ENCODE measurements around the gene COMMD6.

Gene COMMD6

GRCh38 chr13:75491376-75491775 is 46.3 kb downstream of the COMMD6 start:
- TF ChIP-seq CTCF (IDR thresholded peaks at IDR 0.05) = no peak

DNA sequence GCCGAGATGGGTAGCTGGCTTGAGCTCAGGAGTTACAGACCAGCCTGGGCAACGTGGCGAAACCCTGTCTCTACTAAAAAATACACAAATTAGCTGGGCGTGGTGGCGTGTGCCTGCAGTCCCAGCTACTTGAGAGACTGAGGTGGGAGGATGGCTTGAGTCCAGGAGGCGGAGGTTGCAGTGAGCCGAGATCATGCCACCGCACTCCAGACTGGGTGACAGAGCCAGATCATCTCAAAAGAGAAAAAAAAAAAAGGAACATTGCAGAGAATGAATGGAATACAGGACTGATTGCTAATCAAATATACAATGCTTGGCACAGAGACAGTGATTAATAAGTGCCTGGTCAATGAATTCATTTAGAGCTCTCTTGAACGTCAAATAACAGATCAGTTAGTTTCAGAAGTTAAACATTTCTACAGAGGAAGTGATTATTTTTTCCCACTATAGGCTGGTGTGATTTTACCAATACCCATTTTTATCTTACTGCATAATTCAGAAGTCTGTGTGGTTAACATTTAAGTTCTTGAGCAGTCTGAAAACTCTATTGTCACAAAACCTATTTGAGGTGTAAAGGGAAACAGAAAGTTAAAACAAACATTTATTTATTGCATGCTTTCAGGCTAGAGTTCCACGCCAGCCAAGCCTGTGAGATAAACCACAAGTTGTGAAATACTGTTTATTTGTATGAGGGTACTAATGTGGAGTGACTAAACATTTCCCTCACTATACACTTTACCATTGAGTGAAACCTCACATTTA is 48.0 kb downstream of the COMMD6 start:
- no peak for TF ChIP-seq CTCF (IDR thresholded peaks at IDR 0.05)

DNA sequence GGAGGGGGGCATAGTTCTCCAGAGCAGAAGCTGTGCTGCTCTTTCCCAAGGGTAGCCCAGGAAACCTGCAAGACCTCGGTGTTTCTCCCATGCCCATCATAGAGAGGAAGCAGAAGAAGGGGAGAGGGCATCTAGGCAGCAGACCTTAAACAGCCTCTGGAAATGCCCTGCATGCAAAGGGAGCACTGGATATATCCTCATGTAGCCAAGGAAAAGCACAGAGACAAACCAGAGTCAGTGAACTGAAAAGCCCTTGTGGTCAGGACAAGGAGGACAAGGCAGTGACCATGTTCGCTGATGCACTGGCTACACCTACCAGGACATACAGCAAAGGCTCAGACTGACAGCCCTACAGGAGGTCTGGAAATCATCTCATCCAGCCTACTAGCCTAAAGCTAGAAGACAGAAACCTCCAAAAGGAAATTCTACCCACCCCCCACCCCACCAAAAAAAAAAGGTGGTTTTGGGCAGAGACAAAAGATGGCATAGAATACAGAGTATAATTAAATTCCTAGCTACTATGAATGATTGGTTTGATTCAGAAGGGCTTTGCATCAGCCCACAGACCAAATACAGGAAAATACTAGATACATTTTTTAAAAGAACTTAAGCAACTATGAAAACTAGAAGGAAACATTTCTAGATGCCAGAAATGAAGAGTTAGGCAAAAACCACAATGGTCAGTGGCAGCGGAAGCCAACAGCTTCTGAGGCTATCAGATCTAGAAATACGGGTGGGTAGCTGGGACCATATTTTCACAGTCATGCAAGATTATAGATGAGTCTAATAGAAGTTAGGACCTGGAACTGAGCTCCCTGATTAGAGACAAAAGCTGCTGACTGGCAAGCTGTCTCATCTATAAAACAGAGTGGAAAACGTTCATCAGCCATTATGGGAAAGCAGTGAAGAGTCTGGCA is 51.2 kb downstream of the COMMD6 start:
- TF ChIP-seq CTCF (IDR thresholded peaks at IDR 0.05) = no peak

DNA sequence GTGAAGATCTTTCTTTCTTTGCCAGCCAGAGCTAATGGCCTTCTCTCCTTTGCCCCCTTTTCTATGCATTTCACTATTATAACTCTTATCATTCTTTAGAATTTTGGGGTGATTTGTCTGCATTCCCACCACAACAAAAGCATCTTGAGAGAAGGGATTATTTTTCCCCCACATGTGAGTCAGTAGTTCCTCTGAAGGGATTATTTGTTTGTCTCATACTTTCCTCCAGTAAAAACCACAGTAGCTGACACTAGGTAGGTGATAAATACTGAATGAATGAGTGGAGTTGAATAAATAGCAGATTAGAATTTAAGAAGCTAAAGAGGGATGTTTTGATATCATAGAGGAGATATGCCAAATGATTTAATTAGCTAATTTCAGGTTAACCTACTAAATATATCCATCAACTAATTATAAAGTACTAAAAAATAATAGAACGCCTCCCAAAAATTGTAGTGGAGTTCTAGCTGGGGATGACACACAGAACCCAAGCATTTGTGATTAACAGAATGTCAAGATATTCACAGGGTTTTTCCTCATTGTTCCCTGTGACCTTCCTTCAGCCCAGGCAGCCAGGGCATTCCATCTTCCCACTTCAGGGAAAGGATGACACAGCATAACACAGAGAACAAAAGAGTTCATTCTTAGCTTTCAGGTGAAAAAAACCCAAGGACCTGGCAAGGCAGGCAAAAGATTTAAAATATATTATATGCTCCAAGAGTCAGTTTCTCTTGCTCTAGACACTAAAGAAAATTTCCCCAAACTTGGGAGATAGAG is 52.2 kb downstream of the COMMD6 start:
- TF ChIP-seq CTCF (IDR thresholded peaks at IDR 0.05) = no peak

DNA sequence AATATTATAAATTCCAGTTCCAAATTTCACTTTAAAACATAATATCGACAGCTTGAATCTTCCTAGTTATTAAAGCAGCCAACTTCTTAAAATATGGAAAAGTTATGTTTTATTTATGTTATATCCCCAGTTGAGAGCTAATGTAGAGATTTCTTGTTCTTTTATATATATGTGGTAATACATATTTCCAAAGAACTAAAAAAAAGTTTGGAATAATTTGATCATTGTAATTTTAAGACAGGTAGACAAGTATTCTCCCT is 54.9 kb downstream of the COMMD6 start:
- no peak for TF ChIP-seq CTCF (IDR thresholded peaks at IDR 0.05)

GRCh38 chr13:75482070-75482819 is 55.4 kb downstream of the COMMD6 start, which contains the start of gene TBC1D4:
Gene TBC1D4, minus strand, starts transcription at chr13:75482169. Its CDS starts 402 bp downstream, at chr13:75481767.
- peak; percentile 81 for TF ChIP-seq CTCF (IDR thresholded peaks at IDR 0.05)
